ENCODE data around the gene TSGA10IP.

DNA sequence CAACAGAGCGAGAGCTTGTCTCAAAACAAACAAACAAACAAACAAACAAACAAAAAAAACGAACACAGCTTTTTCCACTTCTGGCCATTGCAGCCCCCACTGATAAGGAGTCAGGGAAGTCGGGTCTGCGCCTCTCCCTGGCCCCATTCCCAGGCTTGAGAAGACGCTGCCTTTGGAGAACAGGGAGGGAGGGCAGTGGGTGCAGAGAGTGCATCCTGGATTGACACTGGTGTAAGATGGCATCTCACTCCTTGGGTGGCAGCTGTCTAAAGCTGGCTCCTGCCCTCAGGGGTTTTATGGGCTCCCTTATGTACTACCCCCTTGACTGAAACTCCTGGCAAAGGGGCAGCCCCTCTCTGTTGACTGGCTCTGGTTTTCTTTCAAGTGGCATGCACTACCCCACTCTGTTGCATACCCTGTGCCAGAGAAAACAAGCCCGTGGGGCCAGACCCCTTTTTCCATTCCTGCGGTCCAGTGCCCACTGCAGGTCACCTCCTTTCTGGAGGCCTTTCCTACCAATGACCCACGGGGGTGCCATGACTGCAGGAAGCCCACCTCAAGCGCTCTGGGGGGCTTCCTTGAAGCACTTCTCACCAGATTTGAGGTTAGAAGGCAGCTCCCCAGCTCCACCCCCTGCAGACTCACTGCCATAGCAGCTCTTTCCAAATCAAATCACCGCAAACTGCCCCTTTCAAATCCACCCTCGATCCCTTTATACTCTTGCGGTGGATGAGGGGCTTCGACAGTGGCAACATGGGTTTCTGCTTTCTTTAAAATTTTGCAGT is 13.3 kb upstream of the TSGA10IP start:
- no peak for TF ChIP-seq POLR2AphosphoS5 (IDR thresholded peaks at IDR 0.05; ENCODE audit: low read depth, low read length)
- TF ChIP-seq POLR2A (IDR thresholded peaks at IDR 0.05; ENCODE audit: low read depth, low read length): no peak
- TF ChIP-seq TAF1 (IDR thresholded peaks at IDR 0.05; ENCODE audit: low read depth, low read length): no peak
- TF ChIP-seq POU2F2 (IDR thresholded peaks at IDR 0.05; ENCODE audit: low read depth, low read length): no peak
- no peak for TF ChIP-seq PAX5 (IDR thresholded peaks at IDR 0.05; ENCODE audit: insufficient read depth, low read length, severe bottlenecking)

Data from GM12891 (cell line).